ENCODE measurements around the gene SCN2A.

SCN2A gene

DNA sequence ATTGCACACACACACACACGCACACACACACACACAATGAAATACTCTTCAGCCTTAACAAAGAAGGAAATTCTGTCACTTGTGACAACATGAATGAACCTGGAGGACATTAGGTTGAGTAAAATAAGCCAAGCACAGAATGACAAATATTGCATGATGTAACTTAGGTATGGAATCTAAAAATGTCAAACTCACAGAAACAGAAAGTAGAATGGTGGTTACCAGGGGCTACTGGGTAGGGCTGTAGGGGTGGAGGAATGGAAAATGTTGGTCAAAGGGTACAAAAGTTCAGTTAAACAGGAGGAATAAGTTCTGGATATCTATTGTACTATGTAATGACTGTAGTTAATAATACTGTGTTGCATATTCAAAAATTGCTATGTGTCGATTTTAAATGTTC lies 29.5 kb downstream of the SCN2A start:
- H3K79me2 ChIP-seq (ENCODE audit: insufficient read depth, low read depth) = no peaks in the 10 kb centered on the region
- TF ChIP-seq, protein P1, sequence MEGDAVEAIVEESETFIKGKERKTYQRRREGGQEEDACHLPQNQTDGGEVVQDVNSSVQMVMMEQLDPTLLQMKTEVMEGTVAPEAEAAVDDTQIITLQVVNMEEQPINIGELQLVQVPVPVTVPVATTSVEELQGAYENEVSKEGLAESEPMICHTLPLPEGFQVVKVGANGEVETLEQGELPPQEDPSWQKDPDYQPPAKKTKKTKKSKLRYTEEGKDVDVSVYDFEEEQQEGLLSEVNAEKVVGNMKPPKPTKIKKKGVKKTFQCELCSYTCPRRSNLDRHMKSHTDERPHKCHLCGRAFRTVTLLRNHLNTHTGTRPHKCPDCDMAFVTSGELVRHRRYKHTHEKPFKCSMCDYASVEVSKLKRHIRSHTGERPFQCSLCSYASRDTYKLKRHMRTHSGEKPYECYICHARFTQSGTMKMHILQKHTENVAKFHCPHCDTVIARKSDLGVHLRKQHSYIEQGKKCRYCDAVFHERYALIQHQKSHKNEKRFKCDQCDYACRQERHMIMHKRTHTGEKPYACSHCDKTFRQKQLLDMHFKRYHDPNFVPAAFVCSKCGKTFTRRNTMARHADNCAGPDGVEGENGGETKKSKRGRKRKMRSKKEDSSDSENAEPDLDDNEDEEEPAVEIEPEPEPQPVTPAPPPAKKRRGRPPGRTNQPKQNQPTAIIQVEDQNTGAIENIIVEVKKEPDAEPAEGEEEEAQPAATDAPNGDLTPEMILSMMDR (conservative IDR thresholded peaks at IDR 0.05; ENCODE audit: low read depth, low read length) = no peak
- peak overlapping the region; percentile 22; the same call in 1 of the 2 replicates for H3K4me2 ChIP-seq
- H3K27ac ChIP-seq = no peak overlapping the region
- no peaks in the 10 kb centered on the region for H4K20me1 ChIP-seq (ENCODE audit: insufficient read depth)
- H3K4me3 ChIP-seq (IDR thresholded peaks at IDR 0.05; ENCODE audit: insufficient read depth, low read depth, low read length) = no peak overlapping the region
- H3K4me1 ChIP-seq (ENCODE audit: low read depth, poor library complexity, severe bottlenecking) = peaks cover 34% of the 10 kb centered on the region
- H3K36me3 ChIP-seq (ENCODE audit: insufficient read depth) = no peaks in the 10 kb centered on the region
- no peak overlapping the region for H2AFZ ChIP-seq (ENCODE audit: low read depth)
- no peaks in the 10 kb centered on the region for H3K27me3 ChIP-seq (ENCODE audit: insufficient read depth, low read depth)
- no peak overlapping the region for H3K9ac ChIP-seq

DNA sequence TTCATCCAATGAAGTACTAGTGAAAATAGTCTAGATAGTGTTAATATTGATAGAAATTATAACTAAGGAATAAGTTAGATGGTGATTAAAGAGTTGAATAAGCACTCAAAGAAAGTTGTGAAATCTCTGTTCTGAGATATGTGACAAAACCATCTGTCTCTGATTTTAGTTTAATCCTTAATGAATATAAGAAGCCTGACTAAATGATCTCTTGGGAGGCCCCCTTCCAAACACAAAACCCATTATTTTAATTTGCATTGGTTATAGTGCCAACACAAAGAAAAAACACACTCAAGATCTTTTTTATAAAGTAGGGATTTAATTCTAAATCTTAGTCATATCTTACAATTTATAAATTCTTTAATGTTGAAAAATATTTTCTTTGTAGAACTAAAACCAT lies 34.0 kb downstream of the SCN2A start:
- no peaks in the 10 kb centered on the region for H4K20me1 ChIP-seq (ENCODE audit: insufficient read depth)
- no peak overlapping the region for H2AFZ ChIP-seq (ENCODE audit: low read depth)
- no peak overlapping the region for H3K9ac ChIP-seq
- H3K4me2 ChIP-seq = no peak overlapping the region
- no peak overlapping the region for H3K27ac ChIP-seq
- TF ChIP-seq, protein P1 (conservative IDR thresholded peaks at IDR 0.05; ENCODE audit: low read depth, low read length) = no peak
- H3K36me3 ChIP-seq (ENCODE audit: insufficient read depth) = no peaks in the 10 kb centered on the region
- peaks cover 56% of the 10 kb centered on the region for H3K4me1 ChIP-seq (ENCODE audit: low read depth, poor library complexity, severe bottlenecking)
- H3K79me2 ChIP-seq (ENCODE audit: insufficient read depth, low read depth) = no peaks in the 10 kb centered on the region
- no peaks in the 10 kb centered on the region for H3K27me3 ChIP-seq (ENCODE audit: insufficient read depth, low read depth)
- H3K4me3 ChIP-seq (IDR thresholded peaks at IDR 0.05; ENCODE audit: insufficient read depth, low read depth, low read length) = no peak overlapping the region

DNA sequence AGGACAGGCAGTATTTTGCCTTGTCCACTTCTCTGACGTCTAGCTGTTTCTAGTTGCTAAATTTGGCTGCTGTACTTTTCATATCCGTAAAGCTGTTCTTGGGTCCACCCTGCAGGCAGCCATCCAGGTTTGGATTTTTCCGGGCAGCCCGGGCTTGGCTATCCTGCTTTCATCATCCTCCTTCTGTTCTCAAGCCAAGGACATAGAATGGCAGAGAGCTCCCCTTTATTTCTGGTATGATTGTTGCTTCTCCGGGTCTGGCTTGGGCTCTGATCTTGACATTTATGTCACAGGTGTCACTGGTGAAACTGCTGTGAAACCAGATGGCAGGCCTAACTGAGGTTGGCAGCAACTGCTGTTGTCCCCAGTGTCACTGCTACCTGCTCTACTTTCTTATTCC lies 35.5 kb downstream of the SCN2A start:
- no peaks in the 10 kb centered on the region for H4K20me1 ChIP-seq (ENCODE audit: insufficient read depth)
- peaks cover 42% of the 10 kb centered on the region for H3K4me1 ChIP-seq (ENCODE audit: low read depth, poor library complexity, severe bottlenecking)
- H3K36me3 ChIP-seq (ENCODE audit: insufficient read depth) = no peaks in the 10 kb centered on the region
- H2AFZ ChIP-seq (ENCODE audit: low read depth) = peak overlapping the region; percentile 61; the same call in 1 of the 2 replicates
- H3K27me3 ChIP-seq (ENCODE audit: insufficient read depth, low read depth) = no peaks in the 10 kb centered on the region
- H3K4me3 ChIP-seq (IDR thresholded peaks at IDR 0.05; ENCODE audit: insufficient read depth, low read depth, low read length) = no peak overlapping the region
- peak overlapping the region; percentile 17; the same call in 1 of the 2 replicates for H3K9ac ChIP-seq
- TF ChIP-seq, protein P1 (conservative IDR thresholded peaks at IDR 0.05; ENCODE audit: low read depth, low read length) = no peak
- no peaks in the 10 kb centered on the region for H3K79me2 ChIP-seq (ENCODE audit: insufficient read depth, low read depth)
- peak overlapping the region; percentile 67 for H3K4me2 ChIP-seq
- H3K27ac ChIP-seq = peak overlapping the region; percentile 46

DNA sequence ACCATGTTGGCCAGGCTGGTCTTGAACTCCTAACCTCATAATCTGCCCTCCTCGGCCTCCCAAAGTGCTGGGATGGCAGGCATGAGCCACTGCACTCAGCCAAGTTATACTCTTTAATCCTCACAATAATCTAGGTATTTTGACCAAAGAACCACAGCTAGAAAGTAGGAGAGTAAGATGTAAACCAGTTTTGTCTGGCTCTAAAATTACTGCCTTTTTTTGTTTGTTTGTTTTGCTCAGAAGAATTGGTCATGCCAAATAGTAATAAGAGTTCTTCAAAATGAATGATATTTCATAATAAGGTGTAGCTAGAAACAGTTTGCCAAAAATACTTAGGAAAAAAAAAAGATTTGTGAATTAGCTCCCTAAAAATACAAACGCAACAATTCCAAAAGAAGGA lies 36.7 kb downstream of the SCN2A start:
- H3K27ac ChIP-seq = no peak overlapping the region
- H3K4me1 ChIP-seq (ENCODE audit: low read depth, poor library complexity, severe bottlenecking) = peaks cover 38% of the 10 kb centered on the region
- no peaks in the 10 kb centered on the region for H3K27me3 ChIP-seq (ENCODE audit: insufficient read depth, low read depth)
- no peaks in the 10 kb centered on the region for H4K20me1 ChIP-seq (ENCODE audit: insufficient read depth)
- no peaks in the 10 kb centered on the region for H3K36me3 ChIP-seq (ENCODE audit: insufficient read depth)
- H2AFZ ChIP-seq (ENCODE audit: low read depth) = no peak overlapping the region
- TF ChIP-seq, protein P1 (conservative IDR thresholded peaks at IDR 0.05; ENCODE audit: low read depth, low read length) = no peak
- H3K9ac ChIP-seq = no peak overlapping the region
- no peaks in the 10 kb centered on the region for H3K79me2 ChIP-seq (ENCODE audit: insufficient read depth, low read depth)
- H3K4me2 ChIP-seq = no peak overlapping the region
- no peak overlapping the region for H3K4me3 ChIP-seq (IDR thresholded peaks at IDR 0.05; ENCODE audit: insufficient read depth, low read depth, low read length)

All from KMS-11 (cell line).